ENCODE data around the gene FTO. TPM values are rescaled to one million over a fixed set of nuclear protein-coding genes. Genes with fewer than 3 reads are reported as not detected.
A peak's percentile ranks its signal among the peaks of the same experiment; 100 is the strongest.

FTO gene
- total and polyA plus RNA-seq, 2 of the 8 experiments (the other 6 are each of a cell fraction or from before 2014, with no cell fraction given), result 34.5 to 59.8 TPM

GRCh38 chr16:54152362-54153239, 448.6 kb downstream of the FTO start:
- DNase-seq (ENCODE audit: low read depth in 1 of 2, low spot score in 2 of 2), result no peak
- CTCF ChIA-PET (ENCODE audit: partially characterized antibody), result interaction anchor here (0.6 to 1.5 kb wide), 3 partner anchors 10 to 530 kb away, joined by 3 read pairs; no protein-coding TSS in a partner anchor

More at GRCh38 chr16:54152362-54153239, 448.6 kb downstream of the FTO start:
- Histone ChIP-seq H3K56ac (replicated peaks; ENCODE audit: insufficient read length, low read depth, low read length) (no peak overlapping the region), H3K79me1 (ENCODE audit: low read depth, low read length) (no peaks in the 10 kb centered on the region), H3K9me3 (ENCODE audit: insufficient read depth in 2 of 2, low read depth in 1 of 2, low read length in 1 of 2) (no peaks in the 10 kb centered on the region), H3K18ac (ENCODE audit: extremely low read depth, low read length) (no peak overlapping the region), H3K9ac (replicated peaks in 1 of 4; ENCODE audit: extremely low read depth in 1 of 4, low read depth in 3 of 4, low read length in 3 of 4) (no peak overlapping the region), H3K27ac (ENCODE audit: low read depth, low read length) (no peak overlapping the region), H4K8ac (ENCODE audit: extremely low read depth, insufficient read depth, low read length) (no peak overlapping the region), H4K5ac (ENCODE audit: insufficient read length, low read depth, low read length) (no peak overlapping the region), H3K4me3 (ENCODE audit: extremely low read depth in 1 of 4, insufficient read depth in 2 of 4, low read depth in 3 of 4, low read length in 4 of 4) (no peak overlapping the region), H2BK5ac (ENCODE audit: low read depth, low read length) (no peak overlapping the region), H3K14ac (ENCODE audit: insufficient read length) (no peak overlapping the region), H2AK5ac (ENCODE audit: low read depth, low read length) (no peak overlapping the region), H3K4ac (replicated peaks; ENCODE audit: insufficient read length, low read depth, low read length) (no peak overlapping the region), H3K36me3 (ENCODE audit: control insufficient read depth in 2 of 4, insufficient read depth in 4 of 4, low read length in 3 of 4) (no peaks in the 10 kb centered on the region), H3K27me3 (replicated peaks in 1 of 4; ENCODE audit: control insufficient read depth in 3 of 4, extremely low read depth in 1 of 4, insufficient read depth in 3 of 4, low read length in 3 of 4) (0 out of 7 replicates have a peak, but pooled peaks cover 0 to 3% (median 0%) of the 10 kb centered on the region in 4 experiments), H3K4me2 (ENCODE audit: insufficient read depth in 1 of 2, low read depth in 2 of 2, low read length in 2 of 2) (no peak overlapping the region), H2BK20ac (ENCODE audit: low read length) (no peak overlapping the region), H2BK12ac (ENCODE audit: low read depth, low read length) (no peak overlapping the region), H4K20me1 (replicated peaks in 1 of 2; ENCODE audit: control insufficient read depth in 1 of 2, insufficient read depth in 2 of 2, low read length in 2 of 2) (no peaks in the 10 kb centered on the region), H3K4me1 (replicated peaks in 1 of 4; ENCODE audit: control insufficient read depth in 3 of 4, insufficient read depth in 4 of 4, low read length in 3 of 4) (peaks cover 0 to 8% (median 6%) of the 10 kb centered on the region in 4 experiments; a peak in 2 of 7 replicates), H2BK120ac (replicated peaks; ENCODE audit: low read depth, low read length) (no peak overlapping the region), H2BK15ac (ENCODE audit: low read length) (no peak overlapping the region), H3K23me2 (ENCODE audit: low read depth, low read length) (peaks cover 4% of the 10 kb centered on the region; the same call in 1 of the 2 replicates), H3K23ac (ENCODE audit: insufficient read length) (no peak overlapping the region), H4K91ac (replicated peaks; ENCODE audit: insufficient read length, low read length) (no peak overlapping the region), H3K79me2 (ENCODE audit: control insufficient read depth in 1 of 2, insufficient read depth in 2 of 2, low read length in 2 of 2) (no peaks in the 10 kb centered on the region), H2AFZ (ENCODE audit: low read length) (no peak overlapping the region)
- POLR2A ChIA-PET (ENCODE audit: partially characterized antibody), result no interaction called here
- TF ChIP-seq TAF7 (optimal IDR thresholded peaks at IDR 0.05; ENCODE audit: borderline replicate concordance, low read depth, low read length) (no peak), TEAD4 (IDR thresholded peaks at IDR 0.05; ENCODE audit: low read depth, low read length) (peak; percentile 13; the same call in 1 of the 2 replicates)
- peak; percentile 62 for FAIRE-seq
- 87% methylated on average over 19 of the region's 19 CpGs; no CpG with 5 or more reads in 1 of the 2 experiments for WGBS, 2 experiments (ENCODE audit: extremely low coverage in 1 of 2, insufficient coverage in 1 of 2, insufficient read length in 1 of 2, insufficient replicate concordance in 2 of 2, low coverage in 1 of 2, low lambda C conversion rate in 2 of 2, missing lambda C conversion rate in 1 of 2)

Data from H1 (cell line).